HUDEP-2 (cell line): ENCODE measurements around the gene PPP1R3A.
"Not testable (repeated sequence)": the region's sequence is repeated elsewhere in the genome, so short reads cannot be mapped to it uniquely, and the experiment has no call there.

ENCODE experiments used
- DNase-seq, 76 experiments: peaks; one replicate each; lab custom pipeline; 2025; ENCODE audit not compliant: unreplicated experiment in 76 of 76; lab: John Stamatoyannopoulos, UW

PPP1R3A gene, protein sequence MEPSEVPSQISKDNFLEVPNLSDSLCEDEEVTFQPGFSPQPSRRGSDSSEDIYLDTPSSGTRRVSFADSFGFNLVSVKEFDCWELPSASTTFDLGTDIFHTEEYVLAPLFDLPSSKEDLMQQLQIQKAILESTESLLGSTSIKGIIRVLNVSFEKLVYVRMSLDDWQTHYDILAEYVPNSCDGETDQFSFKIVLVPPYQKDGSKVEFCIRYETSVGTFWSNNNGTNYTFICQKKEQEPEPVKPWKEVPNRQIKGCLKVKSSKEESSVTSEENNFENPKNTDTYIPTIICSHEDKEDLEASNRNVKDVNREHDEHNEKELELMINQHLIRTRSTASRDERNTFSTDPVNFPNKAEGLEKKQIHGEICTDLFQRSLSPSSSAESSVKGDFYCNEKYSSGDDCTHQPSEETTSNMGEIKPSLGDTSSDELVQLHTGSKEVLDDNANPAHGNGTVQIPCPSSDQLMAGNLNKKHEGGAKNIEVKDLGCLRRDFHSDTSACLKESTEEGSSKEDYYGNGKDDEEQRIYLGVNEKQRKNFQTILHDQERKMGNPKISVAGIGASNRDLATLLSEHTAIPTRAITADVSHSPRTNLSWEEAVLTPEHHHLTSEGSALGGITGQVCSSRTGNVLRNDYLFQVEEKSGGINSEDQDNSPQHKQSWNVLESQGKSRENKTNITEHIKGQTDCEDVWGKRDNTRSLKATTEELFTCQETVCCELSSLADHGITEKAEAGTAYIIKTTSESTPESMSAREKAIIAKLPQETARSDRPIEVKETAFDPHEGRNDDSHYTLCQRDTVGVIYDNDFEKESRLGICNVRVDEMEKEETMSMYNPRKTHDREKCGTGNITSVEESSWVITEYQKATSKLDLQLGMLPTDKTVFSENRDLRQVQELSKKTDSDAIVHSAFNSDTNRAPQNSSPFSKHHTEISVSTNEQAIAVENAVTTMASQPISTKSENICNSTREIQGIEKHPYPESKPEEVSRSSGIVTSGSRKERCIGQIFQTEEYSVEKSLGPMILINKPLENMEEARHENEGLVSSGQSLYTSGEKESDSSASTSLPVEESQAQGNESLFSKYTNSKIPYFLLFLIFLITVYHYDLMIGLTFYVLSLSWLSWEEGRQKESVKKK

DNA sequence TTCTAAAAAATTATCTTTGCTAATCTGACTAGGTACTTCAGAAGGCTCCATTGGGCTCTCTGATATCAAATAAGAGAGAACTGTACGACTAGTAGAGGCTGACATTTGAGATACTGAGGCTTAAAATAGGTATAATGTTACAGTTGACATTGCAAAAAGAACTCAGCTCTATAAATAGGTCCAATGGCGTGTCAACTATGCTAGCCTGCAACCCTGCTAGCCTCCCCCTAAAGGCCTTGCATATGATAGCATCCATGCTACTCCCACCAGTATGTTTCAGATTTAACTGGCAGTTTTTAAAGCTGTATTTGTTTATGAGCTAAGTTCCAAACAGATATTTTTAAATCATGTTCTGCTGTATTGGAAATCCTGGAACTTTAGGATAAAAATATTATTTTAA is at the start of gene PPP1R3A:
PPP1R3A (minus strand) TSS at position 64 of the 400 bp plus-strand sequence; CDS start at position 51, 13 bp downstream.
- no peak for DNase-seq

DNA sequence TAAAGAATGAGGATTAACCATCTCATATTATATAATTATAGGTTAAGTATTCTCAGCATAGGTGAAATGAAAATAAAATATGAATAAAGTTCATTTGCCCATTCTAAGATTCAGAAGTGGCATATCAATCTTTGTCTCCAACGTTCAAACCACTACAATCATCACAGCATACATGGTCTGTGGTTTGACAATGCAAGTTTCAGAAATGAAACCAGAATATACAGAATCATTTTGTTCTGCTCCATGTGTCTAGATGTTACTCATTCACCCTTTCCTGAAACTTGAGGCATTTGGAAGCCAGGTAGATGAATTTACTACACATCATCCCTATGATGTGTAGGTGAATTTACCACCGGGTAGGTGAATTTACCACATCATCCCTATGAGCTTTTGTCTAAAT is 44.5 kb upstream of the PPP1R3A start:
- no peak for DNase-seq

DNA sequence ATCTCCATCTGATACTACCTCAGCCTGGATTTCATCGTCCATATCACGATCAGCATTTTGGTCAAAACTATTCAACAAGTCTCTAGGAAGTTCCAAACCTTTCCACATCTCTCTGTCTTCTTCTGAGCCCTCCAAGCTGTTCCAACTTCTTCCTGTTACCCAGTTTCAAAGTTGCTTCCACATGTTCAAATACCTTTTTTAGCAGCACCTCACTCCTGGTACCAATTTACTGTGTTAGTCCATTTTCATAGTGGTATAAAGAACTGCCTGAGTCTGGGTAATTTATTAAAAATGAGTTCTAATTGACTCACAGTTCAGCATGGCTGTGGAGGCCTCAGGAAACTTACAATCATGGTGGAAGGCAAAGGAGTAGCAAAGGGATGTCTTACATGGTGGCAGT is 41.1 kb upstream of the PPP1R3A start:
- DNase-seq, result no peak

DNA sequence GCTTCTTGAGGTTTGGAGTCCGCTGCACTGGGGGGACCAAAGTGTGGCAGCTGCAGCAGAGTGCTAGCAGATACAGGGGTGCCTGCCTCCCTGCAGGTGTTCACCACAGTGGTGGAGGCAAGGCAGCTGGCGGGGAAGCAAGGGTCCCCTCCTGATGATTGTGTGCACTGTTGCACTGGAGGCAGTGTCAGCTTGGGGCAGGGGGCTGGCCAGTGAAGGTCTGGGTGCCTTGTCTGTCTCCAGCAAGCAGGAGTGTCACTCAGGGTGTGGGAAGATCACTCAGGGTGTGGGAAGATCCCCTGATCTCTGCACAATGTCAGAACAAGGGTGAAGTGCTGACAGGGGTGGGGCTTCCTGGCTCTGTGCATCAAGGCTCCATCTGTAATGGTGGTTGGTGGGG is 36.3 kb upstream of the PPP1R3A start:
- DNase-seq, result no peak

DNA sequence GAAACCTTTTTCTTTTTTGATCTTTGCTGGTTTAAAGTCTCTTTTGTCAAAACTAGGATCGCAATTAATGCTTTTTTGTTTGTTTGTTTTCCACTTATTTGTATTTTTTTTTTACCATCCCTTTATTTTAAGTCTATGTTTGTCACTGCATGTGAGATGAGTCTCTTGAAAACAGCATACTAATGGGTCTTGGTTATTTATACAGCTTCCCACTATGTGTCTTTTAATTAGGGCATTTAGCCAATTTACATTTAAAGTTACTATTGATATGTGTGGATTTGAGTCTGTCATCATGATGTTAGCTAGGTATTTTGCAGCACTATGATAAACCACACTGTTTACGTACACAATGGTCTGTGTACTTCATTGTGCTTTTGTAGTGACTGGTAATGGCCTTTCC is 34.7 kb upstream of the PPP1R3A start:
- DNase-seq, result no peak

DNA sequence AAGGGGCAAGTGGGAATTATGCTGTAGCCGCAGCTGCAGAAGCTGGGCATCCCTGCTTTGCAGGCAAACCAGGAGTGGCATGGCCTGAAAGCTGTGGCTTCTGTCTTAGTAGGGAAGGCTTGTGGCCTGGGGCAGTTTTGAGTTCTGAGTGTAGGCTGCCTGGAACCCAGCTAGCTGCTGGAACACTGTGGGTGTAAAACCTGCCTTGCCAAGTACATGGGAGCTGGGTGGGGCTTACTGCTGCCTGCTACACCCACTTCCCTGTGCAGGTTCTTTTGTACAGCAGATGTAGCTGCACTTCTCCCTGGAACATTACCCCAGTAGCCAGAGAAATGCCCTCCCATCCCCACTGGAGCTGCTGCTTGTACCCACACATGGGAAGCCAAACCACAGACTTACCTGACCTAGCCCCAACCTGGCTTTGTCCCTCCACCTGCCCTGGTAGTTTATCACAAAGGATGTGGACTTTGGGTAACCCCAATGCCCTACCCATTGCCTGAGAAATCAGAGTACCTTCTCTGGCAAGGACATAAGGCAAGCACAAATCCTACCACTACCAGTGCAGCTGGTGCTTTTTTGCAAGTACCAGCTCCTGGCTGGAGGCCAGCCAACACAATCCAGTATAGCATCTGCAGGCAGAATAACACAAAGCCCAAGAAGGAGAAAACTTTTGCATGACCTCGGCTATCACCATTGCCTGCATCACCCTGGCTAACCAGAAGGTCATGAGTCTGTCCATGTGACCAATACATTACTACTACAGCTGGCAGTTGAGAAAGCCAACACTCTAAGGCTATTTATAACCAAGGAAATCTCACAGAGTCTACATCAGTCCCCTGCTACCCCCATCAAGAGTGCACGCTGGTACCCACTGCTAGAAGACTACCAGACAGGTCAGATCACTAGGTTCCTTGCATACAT is 26.5 kb upstream of the PPP1R3A start:
- DNase-seq, result no peak

DNA sequence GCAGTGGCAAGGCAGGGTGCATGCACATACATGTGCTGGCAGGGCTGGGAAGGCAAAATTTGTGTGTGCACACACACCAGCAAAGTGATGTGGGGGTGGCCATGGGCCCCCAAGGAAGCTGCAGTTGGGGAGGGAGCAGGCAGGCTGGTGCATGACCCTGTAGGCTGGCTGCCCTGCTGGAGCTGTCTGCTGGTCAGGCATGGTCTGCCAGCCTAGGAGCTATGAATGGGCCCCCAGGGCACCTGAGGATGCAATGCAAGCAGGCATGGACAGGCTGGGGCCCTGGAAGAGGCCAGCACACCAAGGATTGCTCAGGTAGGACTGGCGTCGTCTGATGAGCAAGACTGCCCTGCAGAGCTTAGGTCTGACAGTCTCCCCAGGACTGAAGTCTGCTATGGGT is 18.2 kb upstream of the PPP1R3A start:
- DNase-seq, result no peak

DNA sequence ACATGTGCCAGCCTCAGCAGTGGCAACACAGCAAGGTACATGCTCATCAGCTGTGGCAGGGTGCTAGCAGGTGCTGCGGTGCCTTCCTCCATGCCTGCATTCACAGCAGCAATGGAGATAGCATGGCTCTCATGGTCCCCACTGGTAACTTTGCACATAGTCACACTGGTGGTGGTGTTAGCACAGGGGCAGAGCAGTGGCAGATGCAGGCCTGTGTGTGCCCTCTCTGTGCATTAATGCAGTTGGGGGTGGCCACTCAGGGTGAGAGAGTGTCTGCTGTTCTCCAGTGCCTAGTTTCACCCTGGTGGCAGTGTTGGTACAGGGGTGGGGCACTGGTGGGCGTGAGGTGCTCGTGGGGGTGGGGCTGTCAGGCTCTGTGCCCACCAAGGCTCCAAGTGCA is 17.7 kb upstream of the PPP1R3A start:
- DNase-seq, result no peak

DNA sequence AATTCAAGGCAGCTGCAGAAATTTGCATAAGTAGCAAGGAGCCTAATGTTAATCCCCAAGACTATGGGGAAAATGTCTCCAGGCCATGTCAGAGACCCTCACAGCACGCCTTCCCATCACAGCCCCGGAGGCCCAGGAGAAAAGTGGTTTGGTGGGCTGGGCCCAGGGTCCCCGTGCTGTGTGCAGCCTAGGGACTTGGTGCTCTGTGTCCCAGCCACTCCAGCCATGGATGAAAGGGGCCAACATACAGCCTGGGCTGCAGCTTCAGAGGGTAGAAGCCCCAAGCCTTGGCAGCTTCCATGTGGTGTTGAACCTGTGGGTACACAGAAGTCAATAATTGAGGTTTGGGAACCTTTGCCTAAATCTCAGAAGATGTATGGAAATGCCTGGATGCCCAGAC is 10.6 kb upstream of the PPP1R3A start:
- not testable (repeated sequence) for DNase-seq

DNA sequence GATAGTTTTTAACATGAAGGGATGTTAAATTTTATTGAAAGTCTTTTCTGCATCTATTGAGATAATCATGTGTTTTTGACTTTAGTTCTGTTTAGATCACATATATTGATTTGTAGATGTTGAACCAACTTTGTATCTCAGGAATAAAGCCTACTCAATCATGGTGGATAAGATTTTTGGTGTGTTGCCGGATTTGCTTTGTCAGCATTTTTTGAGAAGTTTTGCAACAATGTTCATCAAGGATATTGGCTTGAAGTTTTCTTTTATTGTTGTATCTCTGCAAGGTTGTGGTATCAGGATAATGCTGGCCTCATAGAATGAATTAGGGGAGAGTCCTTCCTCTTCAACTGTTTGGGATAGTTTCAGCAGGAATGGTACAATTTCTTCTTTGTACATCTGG is 9.3 kb upstream of the PPP1R3A start:
- no peak for DNase-seq

DNA sequence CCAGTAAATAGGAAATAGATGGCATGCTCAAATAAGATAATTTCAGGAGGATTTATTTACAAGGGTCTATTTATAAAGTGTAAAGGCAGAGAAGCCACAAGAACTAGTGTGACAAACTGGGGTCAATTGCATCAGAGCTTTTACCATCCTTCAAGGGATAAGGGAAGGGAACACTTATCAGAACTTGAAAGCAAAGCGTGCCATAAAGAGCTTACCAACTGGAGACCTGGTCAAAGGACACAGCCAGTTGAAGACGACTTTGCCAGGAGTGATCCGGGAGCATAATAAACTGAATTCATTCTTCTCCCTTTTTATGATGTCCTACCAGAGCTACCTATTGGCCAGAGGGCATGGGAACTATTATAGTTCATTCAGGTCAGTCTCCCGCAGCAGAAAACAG is 3.2 kb upstream of the PPP1R3A start:
- no peak for DNase-seq

DNA sequence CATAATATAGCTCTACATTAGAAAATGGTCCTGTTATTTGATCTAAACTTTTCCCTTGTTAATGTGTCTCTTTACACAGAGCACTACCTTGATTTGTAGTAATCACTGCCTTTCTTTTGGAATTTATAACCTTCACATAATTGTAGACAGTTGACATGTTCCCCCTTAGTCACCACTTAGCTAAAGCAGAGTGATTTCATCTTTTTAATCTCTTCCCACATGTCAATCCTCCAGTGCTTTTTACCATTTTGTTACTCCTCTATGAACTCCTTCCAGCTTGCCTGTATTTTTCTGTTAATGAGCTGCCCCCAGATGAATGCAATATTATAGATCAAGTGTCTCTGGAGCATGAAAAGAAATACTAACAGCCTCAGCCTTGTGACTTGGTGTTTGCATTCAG is 2.6 kb upstream of the PPP1R3A start:
- no peak for DNase-seq

DNA sequence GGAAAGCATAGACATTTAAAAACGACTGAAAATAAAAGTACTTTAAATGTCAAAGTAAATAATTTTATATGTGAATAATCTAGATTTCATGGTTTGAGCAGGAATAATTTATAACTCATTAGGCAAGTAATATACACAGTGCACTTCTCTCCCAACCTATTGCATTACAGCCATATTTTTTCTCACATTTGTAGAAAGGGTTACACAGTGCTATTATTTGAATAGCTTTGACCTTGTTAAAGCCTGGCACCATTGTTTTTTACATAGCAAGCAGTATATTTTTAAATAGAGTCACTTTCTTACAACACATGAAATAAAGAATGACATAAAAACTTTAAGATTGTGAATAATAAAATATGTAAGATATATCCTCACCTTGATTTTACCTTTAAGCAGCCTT is 969 bp downstream of the PPP1R3A start:
- DNase-seq, result no peak

DNA sequence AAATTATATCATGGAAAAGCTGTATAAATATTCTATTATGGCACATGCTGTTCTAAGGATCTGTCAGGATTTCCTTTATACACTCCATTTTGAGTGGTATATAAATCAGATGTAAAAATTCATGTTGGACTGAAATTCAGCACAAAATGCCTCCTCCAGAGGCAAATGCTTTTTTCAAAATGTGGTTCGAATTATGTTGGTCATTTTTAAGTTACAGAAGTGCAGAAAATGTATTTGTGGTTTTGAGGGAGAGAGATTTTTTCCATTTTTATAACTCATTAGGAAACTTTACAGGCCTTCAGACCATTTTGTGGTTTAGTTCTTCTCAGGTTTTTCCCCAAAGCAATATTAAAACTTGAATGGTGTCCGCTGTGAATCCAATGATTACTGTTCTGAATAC is 2.9 kb downstream of the PPP1R3A start:
- no peak for DNase-seq

DNA sequence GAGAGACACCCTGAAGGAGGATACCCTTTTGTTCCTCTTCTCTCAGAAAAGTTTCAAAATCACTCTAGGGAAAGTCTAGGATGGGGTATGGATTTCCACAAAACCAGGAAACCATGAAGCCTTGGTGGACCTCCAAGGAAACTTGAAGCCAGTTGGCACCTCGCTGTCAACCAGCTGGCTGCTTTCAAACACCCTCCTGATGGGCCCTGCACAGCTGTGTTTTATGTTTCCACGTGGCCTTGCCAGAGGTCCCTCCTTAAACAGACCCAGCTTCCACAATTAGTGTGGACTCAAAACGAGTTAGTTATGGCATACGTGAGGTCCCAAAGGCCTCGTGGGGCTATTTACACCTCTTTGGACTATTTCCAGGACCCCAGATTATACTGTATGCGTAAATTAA is 5.9 kb downstream of the PPP1R3A start:
- no peak for DNase-seq

DNA sequence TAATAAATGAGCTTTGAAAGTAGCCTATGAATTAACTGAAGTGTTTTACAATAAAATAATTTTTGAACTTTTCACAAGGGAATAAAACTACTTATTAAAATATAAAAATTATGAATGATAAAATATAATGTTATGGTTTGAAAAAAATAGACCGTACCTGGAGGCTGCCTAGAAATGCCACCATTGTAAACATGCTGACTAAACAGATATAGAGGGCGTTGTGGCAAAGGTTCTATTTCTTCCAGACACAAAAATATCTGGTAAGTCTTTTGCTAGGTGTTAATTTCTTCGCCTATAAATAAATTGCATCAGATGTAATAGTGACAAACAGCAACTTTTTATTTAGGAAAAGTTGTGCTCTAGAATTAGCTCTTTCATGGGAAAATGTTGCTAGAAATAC is 11.2 kb downstream of the PPP1R3A start:
- no peak for DNase-seq

DNA sequence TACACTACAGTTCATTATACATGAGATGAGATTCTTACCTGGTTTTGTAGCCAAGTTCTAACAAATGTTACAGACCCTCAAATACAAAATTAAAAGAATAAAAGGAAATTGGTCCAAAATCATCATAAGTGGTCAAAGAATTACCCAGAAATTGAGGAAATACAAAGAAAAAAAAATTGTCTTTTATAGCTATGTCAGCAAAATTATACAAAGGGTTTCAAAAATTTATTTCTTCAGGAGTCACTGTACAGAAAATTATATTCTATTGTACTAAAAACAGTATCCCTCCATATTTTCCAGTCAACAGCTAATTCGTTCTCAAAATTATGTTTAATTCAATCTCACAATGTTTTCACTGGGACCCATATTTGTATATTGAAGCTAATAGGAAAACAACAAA is 14.3 kb downstream of the PPP1R3A start:
- no peak for DNase-seq

DNA sequence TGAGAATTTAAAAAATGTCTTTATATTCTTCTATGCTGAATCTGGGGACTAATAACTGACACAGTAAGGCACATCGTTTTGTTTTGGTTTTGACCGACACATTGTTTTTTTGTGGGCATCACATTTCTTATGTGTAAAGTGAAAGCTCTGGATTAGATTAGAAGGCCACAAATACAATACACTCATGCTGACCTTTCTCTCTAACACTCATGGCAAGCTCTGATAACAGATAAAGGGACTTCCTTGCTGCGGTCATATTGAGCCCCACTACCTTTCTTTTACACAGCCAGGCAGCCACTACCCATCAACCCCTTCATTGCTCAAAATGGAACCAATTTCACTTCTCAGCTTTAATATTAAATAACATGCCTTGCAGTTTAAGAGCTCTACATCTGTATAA is 26.0 kb downstream of the PPP1R3A start:
- DNase-seq, result peak in 9 of 76 experiments; percentile 0 to 36 (median 7)

DNA sequence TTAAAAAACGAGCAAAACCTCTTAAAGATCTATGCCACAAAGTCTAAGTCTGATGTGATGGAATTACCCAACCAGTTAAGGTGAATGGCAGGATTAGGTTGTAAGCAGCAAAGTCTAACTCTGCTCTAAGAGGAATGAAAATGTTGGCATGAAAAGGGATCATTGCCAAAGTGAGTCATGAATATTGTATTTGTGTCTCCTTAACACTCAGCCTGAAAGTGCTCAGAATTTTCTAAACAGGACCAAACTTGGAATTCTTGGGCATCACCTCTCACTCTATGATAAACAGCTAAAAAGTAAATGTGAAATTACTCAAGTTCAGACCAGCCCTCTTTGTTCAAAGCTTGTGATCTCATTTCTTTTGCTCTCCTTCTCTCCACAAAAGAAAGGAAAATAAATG is 27.0 kb downstream of the PPP1R3A start:
- DNase-seq, result no peak

DNA sequence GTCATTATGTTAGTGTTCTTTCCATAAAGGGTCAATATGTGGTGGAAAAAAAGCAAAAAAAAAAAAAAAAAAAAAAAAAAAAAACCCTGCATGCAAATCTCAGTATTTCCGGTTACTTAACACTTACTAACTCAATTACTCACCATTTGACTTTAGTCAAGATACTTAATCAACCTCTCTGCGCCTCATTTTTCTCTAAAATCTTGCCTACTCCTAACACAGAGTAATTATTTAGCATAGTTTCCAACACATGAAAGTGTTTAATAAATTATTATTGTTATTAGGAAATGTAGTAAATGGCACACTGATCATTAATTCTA is 27.8 kb downstream of the PPP1R3A start:
- no peak for DNase-seq
